Measurements from ENCODE around the gene RALGAPA2. TPM values are rescaled to one million over a fixed set of nuclear protein-coding genes. Genes with fewer than 3 reads are reported as not detected.
A peak's percentile ranks its signal among the peaks of the same experiment; 100 is the strongest.

Gene RALGAPA2
- total RNA-seq, 1 experiment from 2014 or later, result 18.2 TPM

DNA sequence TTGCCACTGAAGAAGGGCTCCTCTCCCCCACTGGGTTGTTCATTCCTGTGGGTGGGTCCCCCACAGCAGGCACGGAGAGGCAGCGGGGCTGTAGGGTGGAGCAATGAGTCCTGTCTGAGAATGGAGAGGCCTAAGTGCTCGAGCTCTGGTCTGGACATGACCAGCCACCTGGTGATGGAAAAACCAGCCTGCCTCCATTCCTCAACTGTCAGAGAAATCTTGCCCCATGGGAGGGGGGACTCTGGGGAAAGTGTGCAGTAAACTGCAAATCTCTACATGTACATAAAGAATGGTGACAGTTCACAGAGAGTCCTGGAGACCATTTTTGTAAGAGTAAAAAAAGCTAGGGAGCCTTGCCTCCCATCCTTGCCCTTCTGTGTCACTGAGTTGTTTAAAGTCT is 310.5 kb downstream of the RALGAPA2 start (continued):
- TF ChIP-seq ETV6 (CRISPR knock-in tag; IDR thresholded peaks at IDR 0.05) (no peak), ATF1 (CRISPR knock-in tag; IDR thresholded peaks at IDR 0.05) (no peak), ESRRA (CRISPR knock-in tag; IDR thresholded peaks at IDR 0.05; ENCODE audit: borderline replicate concordance) (no peak)
- TF ChIP-seq, protein P1, sequence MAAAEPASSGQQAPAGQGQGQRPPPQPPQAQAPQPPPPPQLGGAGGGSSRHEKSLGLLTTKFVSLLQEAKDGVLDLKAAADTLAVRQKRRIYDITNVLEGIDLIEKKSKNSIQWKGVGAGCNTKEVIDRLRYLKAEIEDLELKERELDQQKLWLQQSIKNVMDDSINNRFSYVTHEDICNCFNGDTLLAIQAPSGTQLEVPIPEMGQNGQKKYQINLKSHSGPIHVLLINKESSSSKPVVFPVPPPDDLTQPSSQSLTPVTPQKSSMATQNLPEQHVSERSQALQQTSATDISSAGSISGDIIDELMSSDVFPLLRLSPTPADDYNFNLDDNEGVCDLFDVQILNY (CRISPR knock-in tag; IDR thresholded peaks at IDR 0.05), result no peak

DNA sequence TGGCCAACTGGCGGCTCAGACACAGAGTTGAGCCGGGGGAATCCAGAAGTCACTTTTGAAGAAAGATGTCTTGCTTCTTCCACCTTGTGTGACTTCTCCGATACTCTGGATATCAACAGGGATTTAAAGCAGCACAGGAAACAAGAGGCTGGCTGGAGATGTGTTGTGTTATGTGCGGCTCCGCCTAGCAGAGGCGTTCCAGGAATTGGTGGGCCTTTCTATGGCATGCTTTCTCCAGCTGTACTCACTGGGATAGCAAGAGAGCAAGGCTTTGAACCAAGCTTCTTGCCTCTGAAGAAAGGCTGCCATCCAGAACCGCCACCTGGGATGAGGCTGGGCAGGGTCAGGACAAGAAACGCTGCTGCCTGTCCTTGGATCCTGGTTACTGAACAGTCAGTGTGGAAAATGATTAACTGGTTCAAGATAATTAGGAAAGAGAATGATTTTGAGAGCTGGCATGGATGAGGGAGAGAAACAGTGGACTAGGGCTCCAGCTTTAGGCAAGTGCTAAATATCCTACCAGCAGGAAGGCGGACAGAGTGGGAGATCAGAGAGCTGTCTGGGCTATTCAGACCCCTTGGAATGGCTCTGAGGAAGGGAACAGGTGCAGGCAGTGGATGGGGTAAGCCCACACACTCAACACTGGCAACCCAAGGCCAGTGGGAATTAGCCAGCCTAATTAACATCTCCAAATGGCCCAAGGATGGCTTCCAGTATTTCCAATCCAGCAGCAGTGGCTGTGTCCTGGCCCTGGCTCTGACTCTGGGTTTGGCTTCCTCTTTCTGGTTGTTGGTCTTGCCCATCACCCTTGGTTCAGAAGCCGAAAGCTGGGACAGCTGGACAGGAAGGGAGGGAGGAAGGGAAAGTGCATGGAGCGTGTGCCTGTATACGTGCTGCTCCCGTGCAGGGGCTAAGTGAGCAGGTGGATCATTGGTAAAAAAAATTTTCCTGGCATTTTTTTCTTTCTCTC is 312.6 kb downstream of the RALGAPA2 start:
- 0 out of 2 replicates have a peak overlapping the region, but pooled peaks have one; percentile 41 for H3K27ac Mint-ChIP-seq
- no peaks in the 10 kb centered on the region for H3K9me3 Mint-ChIP-seq
- POLR2A ChIA-PET, result no interaction called here
- ATAC-seq (no peak), DNase-seq (ENCODE audit: low spot score) (no peak)
- no peaks in the 10 kb centered on the region for H3K27me3 Mint-ChIP-seq (ENCODE audit: low read depth)
- H3K4me3 Mint-ChIP-seq, result no peak overlapping the region
- no peaks in the 10 kb centered on the region for H3K36me3 Mint-ChIP-seq
- CTCF ChIA-PET, result no interaction called here
- peaks cover 28% of the 10 kb centered on the region for H3K4me1 Mint-ChIP-seq
- TF ChIP-seq, protein P2, sequence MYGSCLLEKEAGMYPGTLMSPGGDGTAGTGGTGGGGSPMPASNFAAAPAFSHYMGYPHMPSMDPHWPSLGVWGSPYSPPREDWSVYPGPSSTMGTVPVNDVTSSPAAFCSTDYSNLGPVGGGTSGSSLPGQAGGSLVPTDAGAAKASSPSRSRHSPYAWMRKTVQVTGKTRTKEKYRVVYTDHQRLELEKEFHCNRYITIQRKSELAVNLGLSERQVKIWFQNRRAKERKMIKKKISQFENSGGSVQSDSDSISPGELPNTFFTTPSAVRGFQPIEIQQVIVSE (CRISPR knock-in tag; IDR thresholded peaks at IDR 0.05; ENCODE audit: borderline replicate concordance), result no peak
- TF ChIP-seq, protein P3, sequence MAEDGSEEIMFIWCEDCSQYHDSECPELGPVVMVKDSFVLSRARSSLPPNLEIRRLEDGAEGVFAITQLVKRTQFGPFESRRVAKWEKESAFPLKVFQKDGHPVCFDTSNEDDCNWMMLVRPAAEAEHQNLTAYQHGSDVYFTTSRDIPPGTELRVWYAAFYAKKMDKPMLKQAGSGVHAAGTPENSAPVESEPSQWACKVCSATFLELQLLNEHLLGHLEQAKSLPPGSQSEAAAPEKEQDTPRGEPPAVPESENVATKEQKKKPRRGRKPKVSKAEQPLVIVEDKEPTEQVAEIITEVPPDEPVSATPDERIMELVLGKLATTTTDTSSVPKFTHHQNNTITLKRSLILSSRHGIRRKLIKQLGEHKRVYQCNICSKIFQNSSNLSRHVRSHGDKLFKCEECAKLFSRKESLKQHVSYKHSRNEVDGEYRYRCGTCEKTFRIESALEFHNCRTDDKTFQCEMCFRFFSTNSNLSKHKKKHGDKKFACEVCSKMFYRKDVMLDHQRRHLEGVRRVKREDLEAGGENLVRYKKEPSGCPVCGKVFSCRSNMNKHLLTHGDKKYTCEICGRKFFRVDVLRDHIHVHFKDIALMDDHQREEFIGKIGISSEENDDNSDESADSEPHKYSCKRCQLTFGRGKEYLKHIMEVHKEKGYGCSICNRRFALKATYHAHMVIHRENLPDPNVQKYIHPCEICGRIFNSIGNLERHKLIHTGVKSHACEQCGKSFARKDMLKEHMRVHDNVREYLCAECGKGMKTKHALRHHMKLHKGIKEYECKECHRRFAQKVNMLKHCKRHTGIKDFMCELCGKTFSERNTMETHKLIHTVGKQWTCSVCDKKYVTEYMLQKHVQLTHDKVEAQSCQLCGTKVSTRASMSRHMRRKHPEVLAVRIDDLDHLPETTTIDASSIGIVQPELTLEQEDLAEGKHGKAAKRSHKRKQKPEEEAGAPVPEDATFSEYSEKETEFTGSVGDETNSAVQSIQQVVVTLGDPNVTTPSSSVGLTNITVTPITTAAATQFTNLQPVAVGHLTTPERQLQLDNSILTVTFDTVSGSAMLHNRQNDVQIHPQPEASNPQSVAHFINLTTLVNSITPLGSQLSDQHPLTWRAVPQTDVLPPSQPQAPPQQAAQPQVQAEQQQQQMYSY (CRISPR knock-in tag; IDR thresholded peaks at IDR 0.05), result no peak
- TF ChIP-seq, protein P4, sequence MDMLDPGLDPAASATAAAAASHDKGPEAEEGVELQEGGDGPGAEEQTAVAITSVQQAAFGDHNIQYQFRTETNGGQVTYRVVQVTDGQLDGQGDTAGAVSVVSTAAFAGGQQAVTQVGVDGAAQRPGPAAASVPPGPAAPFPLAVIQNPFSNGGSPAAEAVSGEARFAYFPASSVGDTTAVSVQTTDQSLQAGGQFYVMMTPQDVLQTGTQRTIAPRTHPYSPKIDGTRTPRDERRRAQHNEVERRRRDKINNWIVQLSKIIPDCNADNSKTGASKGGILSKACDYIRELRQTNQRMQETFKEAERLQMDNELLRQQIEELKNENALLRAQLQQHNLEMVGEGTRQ (CRISPR knock-in tag; IDR thresholded peaks at IDR 0.05), result no peak
- TF ChIP-seq SMAD3 (CRISPR knock-in tag; IDR thresholded peaks at IDR 0.05; ENCODE audit: borderline replicate concordance) (no peak), ZNF263 (CRISPR knock-in tag; IDR thresholded peaks at IDR 0.05; ENCODE audit: low read depth) (no peak), TEAD1 (CRISPR knock-in tag; IDR thresholded peaks at IDR 0.05) (no peak), KAT7 (CRISPR knock-in tag; IDR thresholded peaks at IDR 0.05; ENCODE audit: borderline replicate concordance) (no peak)
- TF ChIP-seq, protein P5, sequence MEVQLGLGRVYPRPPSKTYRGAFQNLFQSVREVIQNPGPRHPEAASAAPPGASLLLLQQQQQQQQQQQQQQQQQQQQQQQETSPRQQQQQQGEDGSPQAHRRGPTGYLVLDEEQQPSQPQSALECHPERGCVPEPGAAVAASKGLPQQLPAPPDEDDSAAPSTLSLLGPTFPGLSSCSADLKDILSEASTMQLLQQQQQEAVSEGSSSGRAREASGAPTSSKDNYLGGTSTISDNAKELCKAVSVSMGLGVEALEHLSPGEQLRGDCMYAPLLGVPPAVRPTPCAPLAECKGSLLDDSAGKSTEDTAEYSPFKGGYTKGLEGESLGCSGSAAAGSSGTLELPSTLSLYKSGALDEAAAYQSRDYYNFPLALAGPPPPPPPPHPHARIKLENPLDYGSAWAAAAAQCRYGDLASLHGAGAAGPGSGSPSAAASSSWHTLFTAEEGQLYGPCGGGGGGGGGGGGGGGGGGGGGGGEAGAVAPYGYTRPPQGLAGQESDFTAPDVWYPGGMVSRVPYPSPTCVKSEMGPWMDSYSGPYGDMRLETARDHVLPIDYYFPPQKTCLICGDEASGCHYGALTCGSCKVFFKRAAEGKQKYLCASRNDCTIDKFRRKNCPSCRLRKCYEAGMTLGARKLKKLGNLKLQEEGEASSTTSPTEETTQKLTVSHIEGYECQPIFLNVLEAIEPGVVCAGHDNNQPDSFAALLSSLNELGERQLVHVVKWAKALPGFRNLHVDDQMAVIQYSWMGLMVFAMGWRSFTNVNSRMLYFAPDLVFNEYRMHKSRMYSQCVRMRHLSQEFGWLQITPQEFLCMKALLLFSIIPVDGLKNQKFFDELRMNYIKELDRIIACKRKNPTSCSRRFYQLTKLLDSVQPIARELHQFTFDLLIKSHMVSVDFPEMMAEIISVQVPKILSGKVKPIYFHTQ (CRISPR knock-in tag; IDR thresholded peaks at IDR 0.05), result no peak
- TF ChIP-seq, protein P6, sequence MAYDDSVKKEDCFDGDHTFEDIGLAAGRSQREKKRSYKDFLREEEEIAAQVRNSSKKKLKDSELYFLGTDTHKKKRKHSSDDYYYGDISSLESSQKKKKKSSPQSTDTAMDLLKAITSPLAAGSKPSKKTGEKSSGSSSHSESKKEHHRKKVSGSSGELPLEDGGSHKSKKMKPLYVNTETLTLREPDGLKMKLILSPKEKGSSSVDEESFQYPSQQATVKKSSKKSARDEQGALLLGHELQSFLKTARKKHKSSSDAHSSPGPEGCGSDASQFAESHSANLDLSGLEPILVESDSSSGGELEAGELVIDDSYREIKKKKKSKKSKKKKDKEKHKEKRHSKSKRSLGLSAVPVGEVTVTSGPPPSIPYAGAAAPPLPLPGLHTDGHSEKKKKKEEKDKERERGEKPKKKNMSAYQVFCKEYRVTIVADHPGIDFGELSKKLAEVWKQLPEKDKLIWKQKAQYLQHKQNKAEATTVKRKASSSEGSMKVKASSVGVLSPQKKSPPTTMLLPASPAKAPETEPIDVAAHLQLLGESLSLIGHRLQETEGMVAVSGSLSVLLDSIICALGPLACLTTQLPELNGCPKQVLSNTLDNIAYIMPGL (CRISPR knock-in tag; IDR thresholded peaks at IDR 0.05), result no peak
- TF ChIP-seq, protein P7, sequence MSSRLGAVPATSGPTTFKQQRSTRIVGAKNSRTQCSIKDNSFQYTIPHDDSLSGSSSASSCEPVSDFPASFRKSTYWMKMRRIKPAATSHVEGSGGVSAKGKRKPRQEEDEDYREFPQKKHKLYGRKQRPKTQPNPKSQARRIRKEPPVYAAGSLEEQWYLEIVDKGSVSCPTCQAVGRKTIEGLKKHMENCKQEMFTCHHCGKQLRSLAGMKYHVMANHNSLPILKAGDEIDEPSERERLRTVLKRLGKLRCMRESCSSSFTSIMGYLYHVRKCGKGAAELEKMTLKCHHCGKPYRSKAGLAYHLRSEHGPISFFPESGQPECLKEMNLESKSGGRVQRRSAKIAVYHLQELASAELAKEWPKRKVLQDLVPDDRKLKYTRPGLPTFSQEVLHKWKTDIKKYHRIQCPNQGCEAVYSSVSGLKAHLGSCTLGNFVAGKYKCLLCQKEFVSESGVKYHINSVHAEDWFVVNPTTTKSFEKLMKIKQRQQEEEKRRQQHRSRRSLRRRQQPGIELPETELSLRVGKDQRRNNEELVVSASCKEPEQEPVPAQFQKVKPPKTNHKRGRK (CRISPR knock-in tag; IDR thresholded peaks at IDR 0.05; ENCODE audit: borderline replicate concordance), result no peak
- TF ChIP-seq, protein P8, sequence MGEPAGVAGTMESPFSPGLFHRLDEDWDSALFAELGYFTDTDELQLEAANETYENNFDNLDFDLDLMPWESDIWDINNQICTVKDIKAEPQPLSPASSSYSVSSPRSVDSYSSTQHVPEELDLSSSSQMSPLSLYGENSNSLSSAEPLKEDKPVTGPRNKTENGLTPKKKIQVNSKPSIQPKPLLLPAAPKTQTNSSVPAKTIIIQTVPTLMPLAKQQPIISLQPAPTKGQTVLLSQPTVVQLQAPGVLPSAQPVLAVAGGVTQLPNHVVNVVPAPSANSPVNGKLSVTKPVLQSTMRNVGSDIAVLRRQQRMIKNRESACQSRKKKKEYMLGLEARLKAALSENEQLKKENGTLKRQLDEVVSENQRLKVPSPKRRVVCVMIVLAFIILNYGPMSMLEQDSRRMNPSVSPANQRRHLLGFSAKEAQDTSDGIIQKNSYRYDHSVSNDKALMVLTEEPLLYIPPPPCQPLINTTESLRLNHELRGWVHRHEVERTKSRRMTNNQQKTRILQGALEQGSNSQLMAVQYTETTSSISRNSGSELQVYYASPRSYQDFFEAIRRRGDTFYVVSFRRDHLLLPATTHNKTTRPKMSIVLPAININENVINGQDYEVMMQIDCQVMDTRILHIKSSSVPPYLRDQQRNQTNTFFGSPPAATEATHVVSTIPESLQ (CRISPR knock-in tag; IDR thresholded peaks at IDR 0.05), result no peak
- TF ChIP-seq, protein P9, sequence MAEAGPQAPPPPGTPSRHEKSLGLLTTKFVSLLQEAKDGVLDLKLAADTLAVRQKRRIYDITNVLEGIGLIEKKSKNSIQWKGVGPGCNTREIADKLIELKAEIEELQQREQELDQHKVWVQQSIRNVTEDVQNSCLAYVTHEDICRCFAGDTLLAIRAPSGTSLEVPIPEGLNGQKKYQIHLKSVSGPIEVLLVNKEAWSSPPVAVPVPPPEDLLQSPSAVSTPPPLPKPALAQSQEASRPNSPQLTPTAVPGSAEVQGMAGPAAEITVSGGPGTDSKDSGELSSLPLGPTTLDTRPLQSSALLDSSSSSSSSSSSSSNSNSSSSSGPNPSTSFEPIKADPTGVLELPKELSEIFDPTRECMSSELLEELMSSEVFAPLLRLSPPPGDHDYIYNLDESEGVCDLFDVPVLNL (CRISPR knock-in tag; IDR thresholded peaks at IDR 0.05; ENCODE audit: borderline replicate concordance, low read depth), result no peak
